A549 treated with DMSO at 1 μM for 4 hours (cell line): Measurements from ENCODE around the gene MRPS15. TPM values are rescaled to one million over a fixed set of nuclear protein-coding genes. Genes with fewer than 3 reads are reported as not detected.

ENCODE experiments used
- total RNA-seq: library from RNA; stranded (reverse); fragments of 200-300 nt; extraction: Qiagen RNA extraction; gene quantifications from 5 replicates; pipeline ENCODE4 v1.2.3, GENCODE V29; 2022; ENCODE audit warnings: low read depth

The MRPS15 gene
- 71.9 to 86.2 TPM (median 82.7 TPM) in 5 replicates for total RNA-seq

GRCh38 chr1:36463803-36464604 is at the start of gene MRPS15:
Gene MRPS15, minus strand, starts transcription at chr1:36464384. Its CDS starts 109 bp downstream, at chr1:36464275.

DNA sequence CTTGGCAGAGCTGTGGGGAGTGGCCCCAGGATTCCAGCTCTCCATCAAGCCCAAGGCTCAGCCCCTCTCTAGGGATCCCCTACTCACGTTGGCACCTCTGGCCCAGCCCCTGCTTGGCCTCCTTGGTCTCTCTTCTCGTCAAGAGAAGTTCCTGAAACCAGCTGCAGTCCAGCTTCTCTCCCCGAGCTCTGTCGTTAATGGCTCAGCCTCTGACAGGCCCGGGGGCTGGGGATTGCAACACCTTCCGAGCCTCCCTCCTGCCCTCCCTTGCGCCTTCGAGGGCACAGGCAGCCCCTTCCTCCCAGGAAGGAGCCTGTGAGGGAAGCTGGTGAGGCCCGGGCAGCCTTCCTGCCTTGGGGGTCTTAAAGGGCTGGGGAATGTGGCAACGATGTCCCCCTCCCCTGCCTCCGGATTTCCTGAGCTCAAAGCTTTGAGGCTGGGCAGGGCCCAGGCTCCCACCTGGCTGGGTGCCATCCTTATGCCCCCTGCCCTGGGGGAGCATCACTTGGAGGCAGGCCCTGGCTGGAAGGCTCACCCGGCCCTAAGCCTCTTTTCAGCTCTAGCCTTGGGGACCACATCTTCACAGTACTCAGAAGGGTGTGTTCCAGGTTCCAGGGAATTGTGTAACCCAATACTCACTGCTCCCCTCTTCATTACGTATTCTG is 18.7 kb upstream of the MRPS15 start, which contains the start of gene CSF3R:
Gene CSF3R (minus strand): TSS at position 190 of the 665 bp plus-strand sequence. CDS start 3,417 bp downstream, outside the sequence.

DNA sequence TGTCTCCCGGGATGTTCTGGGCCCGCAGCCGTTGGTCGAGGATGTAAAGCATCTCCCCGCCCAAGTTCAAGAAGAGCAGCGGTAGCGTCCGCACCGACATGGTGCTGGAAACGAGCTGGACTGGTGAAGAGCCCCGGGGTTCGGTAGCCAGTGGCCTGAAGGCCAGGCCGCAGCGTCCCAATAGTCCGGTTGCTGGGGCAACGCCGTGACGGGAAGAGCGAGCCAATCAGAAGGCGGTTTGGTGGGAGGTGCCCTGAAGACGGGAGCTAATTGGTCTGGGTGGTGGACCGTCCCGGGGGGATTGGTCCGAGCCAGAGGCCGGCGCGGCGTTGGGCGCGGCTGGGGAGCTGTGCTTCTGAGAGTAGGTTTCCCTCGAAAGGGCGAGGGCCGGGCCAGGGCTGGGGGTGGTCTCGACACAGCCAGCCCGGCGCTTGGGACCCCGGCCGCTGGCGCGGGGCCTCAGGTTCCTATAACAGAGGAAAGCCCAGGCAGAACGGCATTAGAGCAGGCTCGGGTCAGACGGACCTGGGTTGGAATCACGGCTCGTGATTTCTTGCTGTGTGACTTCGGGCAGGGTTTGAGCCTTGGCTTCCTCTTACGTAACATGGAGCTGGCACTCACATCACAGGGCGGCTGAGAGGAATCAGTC is 13.8 kb downstream of the MRPS15 start, which contains the start of gene OSCP1:
Gene OSCP1 (minus strand): TSS at position 182 of the 649 bp plus-strand sequence. CDS start 82 bp downstream, at position 100.

Other genes with a start within 250 kb of the MRPS15 start
- 55.6 to 65.4 TPM (median 63.3 TPM) in 5 replicates for gene THRAP3, start 239.9 kb downstream of the MRPS15 start, total RNA-seq
- 1.6 to 2.5 TPM (median 1.9 TPM) in 5 replicates for gene SH3D21, start 158.0 kb downstream of the MRPS15 start, total RNA-seq
- 9.7 to 20.5 TPM (median 17.9 TPM) in 5 replicates for gene EVA1B, start 140.7 kb downstream of the MRPS15 start, total RNA-seq
- 8.2 to 13.1 TPM (median 11.0 TPM) in 5 replicates for gene STK40, start 78.5 kb downstream of the MRPS15 start, total RNA-seq
- 39.3 to 51.3 TPM (median 44.0 TPM) in 5 replicates for gene LSM10, start 66.5 kb downstream of the MRPS15 start, total RNA-seq
- gene OSCP1, start 13.9 kb downstream of the MRPS15 start, total RNA-seq = 5.4 to 6.5 TPM (median 5.8 TPM) in 5 replicates
- gene CSF3R, start 18.5 kb upstream of the MRPS15 start, total RNA-seq = not detected in 5 replicates